ENCODE results near the gene RNF225.
"Not testable (repeated sequence)": the region's sequence is repeated elsewhere in the genome, so short reads cannot be mapped to it uniquely, and the experiment has no call there.

The RNF225 gene

GRCh38 chr19:58434217-58434616, 38.8 kb downstream of the RNF225 start:
- H3K36me3 ChIP-seq (ENCODE audit: insufficient read depth, low read length): no peaks in the 10 kb centered on the region
- H3K9ac ChIP-seq (ENCODE audit: low read depth, low read length, poor library complexity, severe bottlenecking): no peak overlapping the region
- TF ChIP-seq EZH2phosphoT487 (IDR thresholded peaks at IDR 0.05; ENCODE audit: borderline replicate concordance): no peak
- TF ChIP-seq, protein P1, sequence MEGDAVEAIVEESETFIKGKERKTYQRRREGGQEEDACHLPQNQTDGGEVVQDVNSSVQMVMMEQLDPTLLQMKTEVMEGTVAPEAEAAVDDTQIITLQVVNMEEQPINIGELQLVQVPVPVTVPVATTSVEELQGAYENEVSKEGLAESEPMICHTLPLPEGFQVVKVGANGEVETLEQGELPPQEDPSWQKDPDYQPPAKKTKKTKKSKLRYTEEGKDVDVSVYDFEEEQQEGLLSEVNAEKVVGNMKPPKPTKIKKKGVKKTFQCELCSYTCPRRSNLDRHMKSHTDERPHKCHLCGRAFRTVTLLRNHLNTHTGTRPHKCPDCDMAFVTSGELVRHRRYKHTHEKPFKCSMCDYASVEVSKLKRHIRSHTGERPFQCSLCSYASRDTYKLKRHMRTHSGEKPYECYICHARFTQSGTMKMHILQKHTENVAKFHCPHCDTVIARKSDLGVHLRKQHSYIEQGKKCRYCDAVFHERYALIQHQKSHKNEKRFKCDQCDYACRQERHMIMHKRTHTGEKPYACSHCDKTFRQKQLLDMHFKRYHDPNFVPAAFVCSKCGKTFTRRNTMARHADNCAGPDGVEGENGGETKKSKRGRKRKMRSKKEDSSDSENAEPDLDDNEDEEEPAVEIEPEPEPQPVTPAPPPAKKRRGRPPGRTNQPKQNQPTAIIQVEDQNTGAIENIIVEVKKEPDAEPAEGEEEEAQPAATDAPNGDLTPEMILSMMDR (conservative IDR thresholded peaks at IDR 0.05; ENCODE audit: low read length): no peak

DNA sequence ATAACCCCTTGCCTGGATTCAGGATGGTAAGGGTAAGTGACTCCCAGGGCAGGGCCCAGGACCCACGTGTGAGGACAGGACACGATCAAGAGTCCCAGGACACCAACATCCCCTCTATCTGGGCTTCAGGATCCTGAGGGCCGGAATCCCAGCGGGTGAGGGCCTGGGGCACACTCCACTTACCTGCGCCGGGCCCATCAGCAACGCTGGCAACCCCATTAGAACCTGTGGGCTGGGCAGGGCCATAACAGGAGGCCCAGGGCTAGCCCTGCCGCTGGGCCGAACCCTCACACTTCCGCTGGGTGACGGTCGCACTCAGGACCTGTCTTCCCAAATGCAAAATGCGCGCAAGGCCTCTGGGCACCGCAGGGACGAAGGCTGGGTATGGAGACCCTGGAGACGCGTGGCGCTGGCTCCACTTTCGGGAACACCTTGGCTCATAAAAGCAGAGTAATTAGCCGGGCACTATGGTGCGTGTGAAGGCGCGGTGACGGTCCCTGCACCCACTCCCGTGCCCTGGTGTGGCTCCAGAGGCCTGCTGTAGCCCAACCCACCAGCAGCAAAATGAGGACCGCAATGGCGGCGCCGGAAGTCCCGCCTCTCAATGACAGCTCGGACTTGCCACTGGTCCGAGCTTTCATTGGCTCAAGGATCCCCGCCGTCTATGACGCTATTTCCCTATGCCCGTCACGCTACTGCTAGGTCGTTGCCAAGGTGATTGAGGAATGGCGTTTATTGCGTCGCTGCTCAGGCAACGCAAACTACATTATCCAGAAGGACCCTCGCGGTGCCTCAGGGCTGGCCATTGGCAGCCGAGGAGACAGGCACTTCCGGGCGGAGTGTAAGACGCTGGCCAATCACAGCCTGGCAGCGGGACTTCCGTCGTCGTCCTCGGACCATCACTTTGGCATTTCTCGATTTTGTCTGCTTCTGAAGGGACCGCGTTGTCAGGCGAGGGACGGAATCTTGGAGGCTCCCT, 44.4 kb downstream of the RNF225 start, which contains the start of gene ZNF132:
Gene ZNF132 (minus strand): TSS at position 578 of the 979 bp plus-strand sequence. CDS start 332 bp downstream, at position 246.
- Histone ChIP-seq H3K4me3 (ENCODE audit: low read length, poor library complexity, severe bottlenecking) (no peak within 1 kb of the TSS), H3K4me1 (ENCODE audit: insufficient read depth, low read length, poor library complexity, severe bottlenecking) (no peaks in the 10 kb centered on the region), H2AFZ (ENCODE audit: low read length) (no peak within 1 kb of the TSS), H3K9me2 (replicated peaks; ENCODE audit: low read depth, low read length) (no peaks in the 10 kb centered on the region), H3K9me3 (ENCODE audit: insufficient read depth, low read depth, low read length) (peaks cover 10% of the 10 kb centered on the region; the same call in 1 of the 2 replicates), H3F3A (ENCODE audit: low read depth) (no peaks in the 10 kb centered on the region), H3K27me3 (ENCODE audit: insufficient read depth, low read length, poor library complexity, severe bottlenecking) (no peaks in the 10 kb centered on the region), H3K79me2 (ENCODE audit: insufficient read depth, low read length) (no peaks in the 10 kb centered on the region), H3K36me3 (ENCODE audit: insufficient read depth, low read length) (no peaks in the 10 kb centered on the region), H4K20me1 (ENCODE audit: insufficient read depth, low read length, poor library complexity, severe bottlenecking) (no peaks in the 10 kb centered on the region), H3K9ac (ENCODE audit: low read depth, low read length, poor library complexity, severe bottlenecking) (no peak within 1 kb of the TSS), H3K4me2 (ENCODE audit: low read depth, low read length, poor library complexity, severe bottlenecking) (no peak within 1 kb of the TSS)
- TF ChIP-seq, protein P1 (conservative IDR thresholded peaks at IDR 0.05; ENCODE audit: low read length): no peak
- TF ChIP-seq EZH2phosphoT487 (IDR thresholded peaks at IDR 0.05; ENCODE audit: borderline replicate concordance): no peak

More at GRCh38 chr19:58434217-58434616, 38.8 kb downstream of the RNF225 start:
- no peaks in the 10 kb centered on the region for H3K9me2 ChIP-seq (replicated peaks; ENCODE audit: low read depth, low read length)
- no peak overlapping the region for H3K4me3 ChIP-seq (ENCODE audit: low read length, poor library complexity, severe bottlenecking)
- H3K27me3 ChIP-seq (ENCODE audit: insufficient read depth, low read length, poor library complexity, severe bottlenecking): no peaks in the 10 kb centered on the region
- no peaks in the 10 kb centered on the region for H3F3A ChIP-seq (ENCODE audit: low read depth)
- peaks cover 25% of the 10 kb centered on the region; the same call in 1 of the 2 replicates for H3K9me3 ChIP-seq (ENCODE audit: insufficient read depth, low read depth, low read length)
- no peak overlapping the region for H2AFZ ChIP-seq (ENCODE audit: low read length)
- H3K4me1 ChIP-seq (ENCODE audit: insufficient read depth, low read length, poor library complexity, severe bottlenecking): no peaks in the 10 kb centered on the region
- no peaks in the 10 kb centered on the region for H3K79me2 ChIP-seq (ENCODE audit: insufficient read depth, low read length)
- no peak overlapping the region for H3K4me2 ChIP-seq (ENCODE audit: low read depth, low read length, poor library complexity, severe bottlenecking)
- H4K20me1 ChIP-seq (ENCODE audit: insufficient read depth, low read length, poor library complexity, severe bottlenecking): no peaks in the 10 kb centered on the region

DNA sequence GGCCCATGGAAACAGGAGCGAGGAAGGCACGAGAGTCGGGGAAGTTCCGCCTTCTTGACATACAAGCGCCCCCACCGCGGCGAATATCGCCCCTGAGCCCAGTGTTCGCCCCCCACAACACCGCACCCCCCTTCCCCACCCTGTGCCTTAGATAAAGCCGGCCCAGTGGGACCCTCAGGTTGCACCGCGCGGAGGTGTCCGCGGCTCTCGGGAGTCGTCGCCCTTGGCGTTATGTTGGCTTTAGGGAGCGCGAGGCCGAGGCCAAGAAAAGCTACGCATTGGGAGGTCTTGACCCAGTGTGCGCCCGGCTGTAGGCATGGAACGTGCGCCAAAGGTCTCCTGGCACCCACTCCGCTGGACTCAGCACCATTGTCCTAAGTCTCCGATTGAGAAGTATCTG, 45.1 kb downstream of the RNF225 start:
- Histone ChIP-seq H3K9me2 (replicated peaks; ENCODE audit: low read depth, low read length) (no peaks in the 10 kb centered on the region), H3K4me1 (ENCODE audit: insufficient read depth, low read length, poor library complexity, severe bottlenecking) (no peaks in the 10 kb centered on the region), H3K4me2 (ENCODE audit: low read depth, low read length, poor library complexity, severe bottlenecking) (no peak overlapping the region), H3K9me3 (ENCODE audit: insufficient read depth, low read depth, low read length) (peaks cover 8% of the 10 kb centered on the region; the same call in 1 of the 2 replicates), H3F3A (ENCODE audit: low read depth) (no peaks in the 10 kb centered on the region), H2AFZ (ENCODE audit: low read length) (no peak overlapping the region), H3K4me3 (ENCODE audit: low read length, poor library complexity, severe bottlenecking) (no peak overlapping the region), H4K20me1 (ENCODE audit: insufficient read depth, low read length, poor library complexity, severe bottlenecking) (no peaks in the 10 kb centered on the region), H3K27me3 (ENCODE audit: insufficient read depth, low read length, poor library complexity, severe bottlenecking) (no peaks in the 10 kb centered on the region), H3K9ac (ENCODE audit: low read depth, low read length, poor library complexity, severe bottlenecking) (no peak overlapping the region), H3K36me3 (ENCODE audit: insufficient read depth, low read length) (no peaks in the 10 kb centered on the region), H3K79me2 (ENCODE audit: insufficient read depth, low read length) (no peaks in the 10 kb centered on the region)
- no peak for TF ChIP-seq EZH2phosphoT487 (IDR thresholded peaks at IDR 0.05; ENCODE audit: borderline replicate concordance)
- TF ChIP-seq, protein P1 (conservative IDR thresholded peaks at IDR 0.05; ENCODE audit: low read length): no peak

GRCh38 chr19:58442986-58443385, 47.5 kb downstream of the RNF225 start:
- not testable (repeated sequence) for H3K9me3 ChIP-seq (ENCODE audit: insufficient read depth, low read depth, low read length); H3F3A ChIP-seq (ENCODE audit: low read depth); H3K4me2 ChIP-seq (ENCODE audit: low read depth, low read length, poor library complexity, severe bottlenecking); H3K36me3 ChIP-seq (ENCODE audit: insufficient read depth, low read length); H2AFZ ChIP-seq (ENCODE audit: low read length); H3K79me2 ChIP-seq (ENCODE audit: insufficient read depth, low read length); H3K9ac ChIP-seq (ENCODE audit: low read depth, low read length, poor library complexity, severe bottlenecking); H3K9me2 ChIP-seq (replicated peaks; ENCODE audit: low read depth, low read length); H3K27me3 ChIP-seq (ENCODE audit: insufficient read depth, low read length, poor library complexity, severe bottlenecking); H3K4me1 ChIP-seq (ENCODE audit: insufficient read depth, low read length, poor library complexity, severe bottlenecking); H4K20me1 ChIP-seq (ENCODE audit: insufficient read depth, low read length, poor library complexity, severe bottlenecking); H3K4me3 ChIP-seq (ENCODE audit: low read length, poor library complexity, severe bottlenecking)
